Effector memory CD8-positive, alpha-beta T cell (primary cell): ENCODE results near the gene TNPO2.
"Not testable (repeated sequence)": the region's sequence is repeated elsewhere in the genome, so short reads cannot be mapped to it uniquely, and the experiment has no call there.

ENCODE experiments used
- ATAC-seq: fragments of 150-1000 bp; cut with Tn5 transposase; replicated peaks from 2 replicates; pipeline ENCODE4 v1.10.0; 2021; ENCODE audit warnings: mild to moderate bottlenecking, moderate library complexity
- DNase-seq, 3 experiments: peaks; one replicate each; pipeline ENCODE4 v3.0.0; 2021
- H3K27ac Mint-ChIP-seq, 2 donors: one replicate each; pipeline ENCODE4 v1.8.0; 2022; ENCODE audit warnings: mild to moderate bottlenecking in 2 of 2, mixed read lengths in 2 of 2, moderate library complexity in 2 of 2
- H3K27me3 Mint-ChIP-seq, 2 donors: one replicate each; pipeline ENCODE4 v1.8.0; 2022; ENCODE audit warnings: mixed read lengths in 2 of 2
- H3K36me3 Mint-ChIP-seq: one replicate; pipeline ENCODE4 v1.8.0; 2022; ENCODE audit warnings: mild to moderate bottlenecking, moderate library complexity, mixed read lengths; ENCODE audit not compliant: insufficient read depth
- H3K4me1 Mint-ChIP-seq, 2 donors: one replicate each; pipeline ENCODE4 v1.8.0; 2022; ENCODE audit warnings: low read depth in 2 of 2, mixed read lengths in 2 of 2
- H3K4me3 Mint-ChIP-seq, 2 donors: one replicate each; pipeline ENCODE4 v1.8.0; 2022; ENCODE audit warnings: mild to moderate bottlenecking in 2 of 2, mixed read lengths in 2 of 2, moderate library complexity in 2 of 2
- H3K9me3 Mint-ChIP-seq, 2 donors: one replicate each; pipeline ENCODE4 v1.8.0; 2022; ENCODE audit warnings: mixed read lengths in 2 of 2

The TNPO2 gene

DNA sequence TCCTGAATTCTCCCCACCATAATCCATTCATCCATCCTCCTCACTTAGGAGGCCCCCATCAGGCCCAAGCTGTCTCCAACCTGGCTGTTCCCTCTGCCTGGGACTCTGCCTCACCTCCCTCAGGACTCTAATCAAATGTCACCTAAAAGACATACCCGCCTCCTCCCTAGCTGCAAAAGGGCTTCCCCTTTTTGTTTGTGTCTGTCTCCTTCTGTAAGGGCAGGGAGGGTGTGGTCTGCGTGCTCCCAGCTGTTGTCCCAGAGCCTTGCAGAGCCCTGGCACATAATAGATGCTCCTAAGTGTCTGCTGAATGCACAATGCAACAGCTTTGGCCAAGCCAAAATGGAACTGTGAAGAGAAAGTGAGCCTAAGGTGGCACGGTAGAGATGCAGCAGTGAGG is 6.3 kb upstream of the TNPO2 start:
- Mint-ChIP-seq H3K4me1 (peaks cover 26 to 30% of the 10 kb centered on the region in 2 donors), H3K4me3 (no peak overlapping the region), H3K36me3 (peaks cover 64% of the 10 kb centered on the region), H3K27ac (peak overlapping the region in 1 of 2 donors; percentile 26), H3K9me3 (no peaks in the 10 kb centered on the region), H3K27me3 (no peaks in the 10 kb centered on the region)
- DNase-seq (no peak), ATAC-seq (no peak)

DNA sequence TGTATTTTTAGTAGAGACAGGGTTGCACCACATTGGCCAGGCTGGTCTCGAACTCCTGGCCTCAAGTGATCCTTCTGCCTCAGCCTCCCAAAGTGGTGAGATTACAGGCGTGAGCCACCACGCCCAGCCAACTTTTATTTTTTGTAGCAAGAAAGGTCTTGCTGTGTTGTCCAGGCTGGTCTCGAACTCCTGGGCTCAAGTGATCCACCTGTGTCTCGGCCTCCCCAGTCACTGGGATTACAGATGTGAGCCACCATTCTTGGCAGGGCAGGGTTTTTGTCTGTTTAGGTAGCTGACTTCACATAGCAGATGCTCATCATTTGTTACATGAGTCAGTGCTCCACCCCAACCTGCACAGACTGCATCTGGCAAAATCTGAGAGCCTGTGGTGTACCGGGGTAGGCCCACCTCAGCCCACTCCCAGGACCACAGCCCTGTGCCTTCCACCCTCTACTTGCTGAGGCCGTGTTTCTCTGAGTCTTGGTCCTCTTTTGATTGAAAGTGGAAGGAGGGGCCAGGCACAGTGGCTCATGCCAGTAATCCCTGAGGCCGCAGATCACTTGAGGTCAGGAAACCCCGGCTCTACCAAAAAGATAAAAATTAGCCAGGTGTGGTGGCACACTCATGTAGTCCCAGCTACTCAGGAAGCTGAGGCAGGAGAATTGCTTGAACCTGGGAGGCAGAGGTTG is 4.2 kb upstream of the TNPO2 start:
- peaks cover 31 to 33% of the 10 kb centered on the region in 2 donors for H3K4me1 Mint-ChIP-seq
- ATAC-seq (no peak), DNase-seq (no peak)
- H3K9me3 Mint-ChIP-seq: no peaks in the 10 kb centered on the region
- no peak overlapping the region for H3K4me3 Mint-ChIP-seq
- peaks cover 50% of the 10 kb centered on the region for H3K36me3 Mint-ChIP-seq
- H3K27me3 Mint-ChIP-seq: no peaks in the 10 kb centered on the region
- no peak overlapping the region for H3K27ac Mint-ChIP-seq

DNA sequence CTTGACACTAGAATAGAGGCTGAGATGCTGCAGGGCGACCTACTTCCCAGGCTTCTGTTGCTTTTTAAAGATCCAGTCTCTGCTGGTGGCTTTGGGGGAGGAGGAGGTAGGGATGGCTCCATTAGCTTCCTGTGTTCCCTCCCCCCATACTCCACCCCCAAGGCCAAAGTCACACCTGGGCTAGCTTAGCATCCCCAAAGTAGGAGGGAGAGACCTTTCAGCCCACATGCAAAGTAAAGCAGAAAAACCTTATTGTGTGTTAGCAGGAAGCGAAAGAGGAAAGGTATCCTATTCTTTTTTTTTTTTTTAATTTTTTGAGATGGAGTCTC is 3.2 kb upstream of the TNPO2 start:
- Mint-ChIP-seq H3K9me3 (no peaks in the 10 kb centered on the region), H3K4me1 (peaks cover 28 to 30% of the 10 kb centered on the region in 2 donors), H3K27me3 (no peaks in the 10 kb centered on the region), H3K36me3 (peaks cover 50% of the 10 kb centered on the region), H3K4me3 (no peak overlapping the region), H3K27ac (no peak overlapping the region)
- no peak for DNase-seq
- no peak for ATAC-seq

DNA sequence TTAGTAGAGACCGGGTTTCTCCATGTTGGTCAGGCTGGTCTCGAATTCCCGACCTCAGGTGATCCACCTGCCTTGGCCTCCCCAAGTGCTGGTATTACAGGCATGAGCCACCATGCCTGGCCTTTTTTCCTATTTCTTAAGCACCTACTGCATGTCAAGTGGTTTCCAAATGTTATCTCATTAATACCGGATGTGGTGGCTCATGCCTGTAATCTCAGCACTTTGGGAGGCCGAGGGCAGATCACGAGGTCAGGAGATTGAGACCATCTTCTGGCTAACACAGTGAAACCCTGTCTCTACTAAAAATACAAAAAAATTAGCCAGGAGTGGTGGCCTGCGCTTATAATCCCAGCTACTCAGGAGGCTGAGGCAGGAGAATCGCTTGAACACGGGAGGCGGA is 1.9 kb upstream of the TNPO2 start:
- not testable (repeated sequence) for H3K27me3 Mint-ChIP-seq

DNA sequence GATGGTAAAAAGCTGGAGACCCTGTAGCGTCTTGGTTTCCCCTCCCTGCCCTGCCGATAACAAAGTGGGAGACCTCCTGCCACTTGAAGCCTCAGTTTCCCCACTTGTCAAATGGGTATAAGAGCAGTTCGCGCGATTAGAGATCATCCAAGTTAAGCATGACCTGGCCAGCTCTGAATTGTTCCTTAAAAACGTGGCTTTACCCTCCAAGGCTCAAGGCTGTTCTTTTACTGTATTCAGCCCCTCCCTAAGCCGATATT is 421 bp downstream of the TNPO2 start:
- Mint-ChIP-seq H3K4me1 (peaks cover 34 to 36% of the 10 kb centered on the region in 2 donors), H3K9me3 (no peaks in the 10 kb centered on the region), H3K36me3 (peaks cover 43% of the 10 kb centered on the region), H3K27ac (peak overlapping the region; percentile 90 to 93), H3K27me3 (no peaks in the 10 kb centered on the region), H3K4me3 (peak overlapping the region; percentile 94 to 96)
- ATAC-seq: no peak
- no peak for DNase-seq

More for the DNA sequence above, 1.9 kb upstream of the TNPO2 start:
- H3K36me3 Mint-ChIP-seq: peaks cover 54% of the 10 kb centered on the region
- peak overlapping the region in 1 of 2 donors; percentile 32 for H3K27ac Mint-ChIP-seq
- not testable (repeated sequence) for H3K9me3 Mint-ChIP-seq, ATAC-seq, DNase-seq
- H3K4me1 Mint-ChIP-seq: peaks cover 36 to 40% of the 10 kb centered on the region in 2 donors
- peak overlapping the region; percentile 43 to 96 for H3K4me3 Mint-ChIP-seq

DNA sequence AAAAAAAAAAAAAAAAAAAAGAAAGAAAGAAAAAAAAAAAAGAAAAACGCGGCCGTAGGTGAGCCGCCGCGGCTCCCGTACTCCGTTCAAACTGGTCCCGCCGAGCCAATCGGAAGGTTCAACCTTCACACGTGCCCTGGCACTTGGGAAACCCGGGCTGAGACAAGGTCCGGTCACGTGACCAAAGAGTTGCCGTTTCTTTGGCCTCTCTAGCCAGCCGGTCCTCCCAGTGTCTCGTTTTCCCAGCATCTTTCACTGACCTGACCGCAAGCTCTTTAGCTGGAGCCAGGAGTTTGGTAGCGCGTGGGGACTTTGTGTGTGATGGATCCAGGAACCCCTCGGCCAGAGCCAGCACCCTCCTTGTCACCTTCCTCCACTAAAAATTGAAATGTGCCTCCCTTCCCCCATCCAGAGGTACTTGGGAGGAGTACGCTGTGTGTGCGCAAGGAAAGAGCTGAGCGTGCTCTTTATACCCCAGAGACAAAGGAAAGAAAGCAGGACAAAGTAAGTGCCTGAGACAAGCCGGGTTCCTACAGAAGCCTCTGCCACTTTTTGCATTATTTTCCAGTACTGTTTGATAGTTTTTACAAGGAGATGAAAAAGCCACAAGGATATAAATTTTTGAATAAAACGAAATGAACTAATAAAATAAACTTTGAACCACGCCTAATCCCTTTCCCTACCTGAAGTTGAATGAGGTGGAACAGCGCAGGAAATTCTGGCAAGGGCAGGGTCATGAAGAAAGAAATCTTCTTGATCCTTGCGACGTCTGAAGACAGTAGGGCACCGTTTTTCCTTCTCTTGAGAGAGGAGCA is 959 bp downstream of the TNPO2 start:
- peak; percentile 83 to 92 (median 87) for DNase-seq
- ATAC-seq: peak; percentile 93
- no peaks in the 10 kb centered on the region for H3K9me3 Mint-ChIP-seq
- peak overlapping the region; percentile 90 to 93 for H3K27ac Mint-ChIP-seq
- peaks cover 34 to 36% of the 10 kb centered on the region in 2 donors for H3K4me1 Mint-ChIP-seq
- H3K27me3 Mint-ChIP-seq: no peaks in the 10 kb centered on the region
- peak overlapping the region; percentile 94 to 96 for H3K4me3 Mint-ChIP-seq
- H3K36me3 Mint-ChIP-seq: peaks cover 43% of the 10 kb centered on the region

DNA sequence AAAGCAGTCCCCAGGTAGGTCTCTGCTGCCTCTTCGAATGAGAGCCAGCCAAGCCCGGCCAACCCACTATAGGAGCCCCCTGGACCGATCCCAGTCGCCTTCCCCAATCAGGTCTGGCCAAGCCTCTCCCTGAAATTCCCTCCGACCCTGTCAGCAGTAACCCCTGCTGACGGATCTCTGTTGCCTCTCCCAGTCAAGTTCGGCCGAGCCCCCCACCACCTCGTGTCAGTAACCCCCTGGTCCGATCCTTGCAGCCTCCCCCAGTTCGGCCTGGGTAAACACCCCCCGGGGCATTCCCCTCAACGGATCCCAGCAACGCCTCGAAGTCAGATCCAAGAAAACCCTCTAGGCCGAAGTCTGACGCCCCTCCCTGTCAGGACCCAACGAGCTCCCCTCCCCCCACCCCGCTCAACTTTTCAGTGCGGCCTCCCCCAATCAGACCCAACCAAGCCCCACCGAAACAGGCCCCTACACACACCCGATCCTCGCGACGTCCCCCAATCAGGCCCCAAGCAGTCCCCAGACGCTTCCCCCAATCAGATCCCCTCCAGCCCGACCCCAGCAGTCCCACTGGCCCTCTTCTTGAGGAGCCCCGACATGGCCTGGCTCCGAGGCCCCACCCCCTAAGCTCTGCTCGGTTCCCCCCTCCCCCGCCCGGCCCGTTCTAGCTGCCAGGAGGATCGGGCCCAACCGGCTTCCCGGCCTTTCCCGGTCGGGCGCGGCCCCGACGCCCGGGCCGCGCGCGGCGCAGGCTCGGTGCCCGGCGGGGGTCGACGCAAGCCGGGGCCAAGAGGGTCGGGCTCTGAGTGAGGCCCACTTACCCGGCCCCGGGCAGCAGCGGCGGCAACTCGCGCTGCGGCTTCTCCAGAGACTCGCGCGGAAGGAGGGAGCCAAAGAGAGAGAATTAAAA is 1.8 kb downstream of the TNPO2 start:
- DNase-seq: peak; percentile 22 to 33 (median 28)
- peak overlapping the region; percentile 79 to 93 for H3K27ac Mint-ChIP-seq
- H3K4me1 Mint-ChIP-seq: peaks cover 34 to 36% of the 10 kb centered on the region in 2 donors

DNA sequence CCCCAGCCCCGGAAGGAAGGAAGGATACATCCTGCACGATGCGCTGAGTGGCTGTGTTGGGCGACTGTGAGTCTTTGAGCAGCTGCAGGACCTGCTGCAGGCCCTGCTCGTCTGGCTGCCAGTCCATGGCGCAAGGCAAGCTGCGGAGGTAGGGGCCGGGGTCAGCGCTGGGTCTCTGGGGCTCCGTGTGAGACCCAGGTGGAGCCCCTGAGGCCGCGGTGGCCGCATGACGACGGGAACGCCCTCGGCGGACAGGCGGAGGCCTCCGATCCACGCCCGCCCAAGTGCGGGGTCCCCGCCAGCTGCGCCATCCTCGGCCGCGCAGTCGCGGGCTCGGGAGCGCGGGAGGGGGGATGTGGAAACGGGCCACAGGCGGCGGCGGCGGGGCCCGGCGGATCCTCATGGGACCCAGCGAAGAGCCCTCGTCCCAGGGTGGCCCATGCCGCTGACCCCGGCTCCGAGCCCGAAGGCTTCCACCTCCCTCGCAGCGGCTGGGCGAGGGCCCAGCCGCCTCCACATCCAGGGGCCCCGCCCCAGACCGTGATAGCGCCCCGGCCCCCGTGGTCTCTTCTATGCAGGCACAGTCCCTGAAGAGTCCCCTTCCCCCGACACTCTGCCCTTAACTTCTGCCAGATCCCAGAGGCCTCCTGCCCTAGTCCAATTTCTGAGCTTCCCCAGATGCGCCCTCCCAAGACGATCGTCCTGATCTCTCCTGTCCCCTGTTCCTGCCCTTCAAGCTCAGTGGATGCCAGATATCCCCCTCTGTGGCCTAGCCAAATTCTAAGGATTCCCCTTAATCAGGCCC is 2.7 kb downstream of the TNPO2 start:
- Mint-ChIP-seq H3K27me3 (no peaks in the 10 kb centered on the region), H3K9me3 (no peaks in the 10 kb centered on the region), H3K27ac (peak overlapping the region; percentile 79 to 93), H3K4me3 (peak overlapping the region; percentile 94 to 96), H3K36me3 (peaks cover 45% of the 10 kb centered on the region), H3K4me1 (peaks cover 34 to 36% of the 10 kb centered on the region in 2 donors)
- ATAC-seq (no peak), DNase-seq (no peak)

More for the DNA sequence above, 1.8 kb downstream of the TNPO2 start:
- Mint-ChIP-seq H3K36me3 (peaks cover 43% of the 10 kb centered on the region), H3K4me3 (peak overlapping the region; percentile 94 to 96), H3K27me3 (no peaks in the 10 kb centered on the region), H3K9me3 (no peaks in the 10 kb centered on the region)
- ATAC-seq: peak; percentile 47

DNA sequence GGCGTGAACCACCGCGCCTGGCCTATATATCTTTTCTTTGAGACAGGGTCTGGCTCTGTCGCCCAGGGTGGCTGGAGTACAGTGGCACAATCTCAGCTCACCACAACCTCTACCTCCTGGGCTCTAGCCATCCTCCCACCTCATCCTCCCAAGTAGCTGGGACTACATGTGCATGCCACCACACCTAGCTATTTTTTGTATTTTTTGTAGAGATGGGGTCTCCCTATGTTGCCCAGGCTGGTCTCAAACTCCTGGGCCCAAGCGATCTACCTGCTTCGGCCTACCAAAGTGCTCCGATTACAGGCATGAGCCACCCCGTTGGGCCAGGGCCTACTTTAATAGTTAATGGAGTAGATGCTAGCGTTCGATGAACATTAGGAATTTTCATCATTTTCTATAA is 3.4 kb downstream of the TNPO2 start:
- ATAC-seq (no peak), DNase-seq (no peak)
- Mint-ChIP-seq H3K27me3 (no peaks in the 10 kb centered on the region), H3K36me3 (peaks cover 47% of the 10 kb centered on the region), H3K4me1 (peaks cover 34 to 36% of the 10 kb centered on the region in 2 donors), H3K27ac (peak overlapping the region; percentile 24 to 93), H3K4me3 (peak overlapping the region; percentile 94 to 96), H3K9me3 (no peaks in the 10 kb centered on the region)

DNA sequence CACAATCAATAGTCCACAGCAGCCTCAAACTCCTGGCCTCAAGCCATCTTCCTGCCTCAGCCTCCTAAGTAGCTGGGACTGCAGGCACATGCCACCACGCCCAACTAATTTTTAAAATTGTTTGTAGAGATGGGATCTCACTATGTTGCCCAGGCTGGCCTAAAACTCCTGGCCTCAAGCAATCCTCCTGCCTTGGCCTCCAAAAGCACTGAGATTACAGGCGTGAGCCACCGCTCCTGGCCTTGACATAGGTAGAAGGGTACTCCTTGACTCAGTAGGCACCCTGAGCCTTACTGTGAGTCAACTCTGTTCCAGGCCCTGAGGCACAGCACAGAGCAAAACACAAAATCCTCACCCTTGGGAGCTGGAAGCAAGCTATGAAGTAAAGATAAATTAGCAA is 7.8 kb downstream of the TNPO2 start:
- Mint-ChIP-seq H3K4me3 (no peak overlapping the region), H3K27ac (no peak overlapping the region), H3K36me3 (peaks cover 56% of the 10 kb centered on the region)

DNA sequence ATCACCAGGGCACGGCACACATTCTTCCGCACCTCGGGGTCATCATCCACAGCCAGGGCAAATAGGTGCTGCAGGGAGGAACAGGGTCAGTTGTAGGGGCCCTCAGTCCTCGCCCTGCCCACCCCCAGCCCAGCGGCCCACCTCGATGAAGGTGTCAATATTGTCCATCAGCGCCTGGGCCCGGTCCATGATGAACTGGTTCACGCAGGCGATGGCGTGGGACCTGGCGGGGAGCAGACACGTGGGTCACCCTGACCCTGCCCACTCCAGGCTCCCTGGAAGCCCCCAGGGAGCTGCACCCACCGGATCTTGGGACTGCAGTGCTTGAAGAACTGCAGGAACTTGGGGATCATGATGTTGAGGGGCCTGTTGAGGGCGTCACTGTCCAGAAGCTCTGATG is 8.6 kb downstream of the TNPO2 start:
- no peak overlapping the region for H3K4me3 Mint-ChIP-seq
- H3K9me3 Mint-ChIP-seq: no peaks in the 10 kb centered on the region
- DNase-seq (no peak), ATAC-seq (no peak)
- no peak overlapping the region for H3K27ac Mint-ChIP-seq
- H3K27me3 Mint-ChIP-seq: no peaks in the 10 kb centered on the region
- peaks cover 57% of the 10 kb centered on the region for H3K36me3 Mint-ChIP-seq
- H3K4me1 Mint-ChIP-seq: peaks cover 5% of the 10 kb centered on the region in 2 donors

More for the DNA sequence above, 7.8 kb downstream of the TNPO2 start:
- no peaks in the 10 kb centered on the region for H3K27me3 Mint-ChIP-seq
- peaks cover 8 to 12% of the 10 kb centered on the region in 2 donors for H3K4me1 Mint-ChIP-seq
- ATAC-seq (no peak), DNase-seq (no peak)
- no peaks in the 10 kb centered on the region for H3K9me3 Mint-ChIP-seq

DNA sequence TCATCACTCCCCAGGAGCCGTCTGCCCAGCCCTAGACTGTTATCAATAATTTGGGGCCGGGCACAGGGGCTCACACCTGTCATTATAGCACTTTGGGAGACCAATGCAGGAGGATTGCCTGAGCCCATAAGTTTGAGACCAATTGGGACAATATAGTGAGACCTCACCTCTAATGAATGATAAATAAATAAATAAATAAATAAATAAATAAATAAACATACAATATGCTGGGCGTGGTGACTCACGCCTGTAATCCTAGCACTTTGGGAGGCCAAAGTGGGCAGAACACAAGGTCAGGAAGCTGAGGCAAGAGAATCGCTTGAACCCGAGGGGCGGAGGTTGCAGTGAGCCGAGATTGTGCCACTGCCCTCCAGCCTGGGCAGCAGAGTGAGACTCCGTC is 10.4 kb downstream of the TNPO2 start:
- H3K4me1 Mint-ChIP-seq, H3K27me3 Mint-ChIP-seq, H3K4me3 Mint-ChIP-seq, ATAC-seq, DNase-seq, H3K27ac Mint-ChIP-seq, H3K9me3 Mint-ChIP-seq: not testable (repeated sequence)
- H3K36me3 Mint-ChIP-seq: peaks cover 57% of the 10 kb centered on the region

DNA sequence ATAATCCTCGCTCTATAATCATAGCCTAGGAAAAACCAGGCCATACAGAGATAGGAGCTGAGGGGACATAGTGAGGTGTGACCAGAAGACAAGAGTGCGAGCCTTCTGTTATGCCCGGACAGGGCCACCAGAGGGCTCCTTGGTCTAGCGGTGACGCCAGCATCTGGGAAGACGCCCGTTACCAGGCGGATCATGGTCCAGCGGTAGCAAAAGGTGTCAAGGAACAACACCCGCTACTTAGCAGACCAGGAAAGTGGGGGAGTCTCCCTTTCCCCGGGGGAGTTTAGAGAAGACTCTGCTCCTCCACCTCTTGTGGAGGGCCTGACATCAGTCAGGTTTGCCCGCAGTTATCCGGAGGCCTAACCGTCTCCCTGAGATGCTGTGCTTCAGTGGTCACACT is 11.7 kb downstream of the TNPO2 start:
- DNase-seq, ATAC-seq, H3K9me3 Mint-ChIP-seq, H3K27me3 Mint-ChIP-seq, H3K4me3 Mint-ChIP-seq, H3K4me1 Mint-ChIP-seq, H3K27ac Mint-ChIP-seq: not testable (repeated sequence)
- H3K36me3 Mint-ChIP-seq: peaks cover 58% of the 10 kb centered on the region
